ENCODE data around the gene MZF1.

Gene MZF1

DNA sequence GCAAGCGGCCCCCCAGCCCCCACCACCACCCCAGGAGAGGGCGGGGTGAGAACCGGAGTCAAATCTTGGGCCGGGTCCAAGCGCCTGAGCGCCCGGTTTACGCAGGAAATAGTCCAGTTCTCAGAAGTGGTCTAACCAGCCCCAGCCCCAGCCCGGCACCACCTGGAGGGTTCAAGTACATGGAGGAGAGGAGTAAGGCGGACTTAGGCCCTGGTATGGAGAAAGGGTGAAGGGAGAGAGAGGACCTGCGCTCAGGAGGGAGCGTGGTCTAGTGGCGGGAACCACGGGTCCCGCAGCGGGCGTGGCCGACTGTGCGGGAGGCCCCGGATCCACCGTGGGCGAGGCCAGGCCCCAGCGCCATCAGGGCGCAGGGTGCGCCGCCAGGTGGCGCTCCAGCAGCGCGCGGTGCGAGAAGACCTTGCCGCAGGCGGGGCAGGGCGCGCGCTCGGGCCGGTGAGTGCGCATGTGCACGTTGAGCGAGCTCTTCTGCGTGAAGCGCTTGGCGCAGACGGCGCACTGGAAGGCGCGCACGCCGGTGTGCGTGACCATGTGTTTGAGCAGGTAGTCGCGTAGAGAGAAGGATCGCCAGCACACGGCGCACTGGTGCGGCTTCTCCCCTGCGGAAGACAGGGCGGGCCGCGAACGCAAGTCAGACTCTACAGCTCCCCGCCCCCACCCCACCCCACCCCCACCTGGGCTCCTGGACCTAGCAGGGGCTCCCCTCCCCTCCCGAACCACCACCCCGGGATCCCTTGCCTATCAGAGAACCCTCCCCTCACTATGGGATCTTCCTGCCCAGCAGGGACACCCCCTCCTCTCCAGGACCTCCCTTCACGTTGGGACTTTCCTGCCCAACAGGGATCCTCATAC lies 59.2 kb downstream of the MZF1 start:
- DNase-seq (ENCODE audit: low spot score): peak; percentile 95

DNA sequence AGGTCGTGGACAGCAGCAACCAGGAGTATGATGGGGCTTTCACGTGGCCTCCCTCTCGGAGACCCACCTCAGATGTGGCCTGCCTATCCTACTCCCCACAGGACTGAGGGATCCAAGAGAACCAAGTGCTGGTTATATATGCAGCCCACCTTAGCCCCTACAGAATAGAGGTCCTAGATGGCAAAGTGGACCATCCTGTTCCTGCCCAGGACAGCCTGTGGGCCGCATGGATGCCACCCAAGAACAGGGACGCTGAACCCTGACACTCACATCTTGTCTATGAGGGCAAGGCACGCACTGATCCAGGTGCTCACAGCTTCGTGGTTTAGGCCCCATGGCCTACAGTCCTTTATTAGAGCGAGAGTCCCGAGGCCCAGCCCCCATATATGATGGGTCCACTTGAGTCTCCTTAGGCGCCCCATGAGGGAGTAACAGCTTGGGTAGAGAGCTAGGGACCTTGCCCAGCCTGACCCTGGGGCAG lies 59.9 kb downstream of the MZF1 start:
- no peak for DNase-seq (ENCODE audit: low spot score)
